ENCODE data around the gene ITGA1.
"Not testable (repeated sequence)": the region's sequence is repeated elsewhere in the genome, so short reads cannot be mapped to it uniquely, and the experiment has no call there.

ITGA1 gene

DNA sequence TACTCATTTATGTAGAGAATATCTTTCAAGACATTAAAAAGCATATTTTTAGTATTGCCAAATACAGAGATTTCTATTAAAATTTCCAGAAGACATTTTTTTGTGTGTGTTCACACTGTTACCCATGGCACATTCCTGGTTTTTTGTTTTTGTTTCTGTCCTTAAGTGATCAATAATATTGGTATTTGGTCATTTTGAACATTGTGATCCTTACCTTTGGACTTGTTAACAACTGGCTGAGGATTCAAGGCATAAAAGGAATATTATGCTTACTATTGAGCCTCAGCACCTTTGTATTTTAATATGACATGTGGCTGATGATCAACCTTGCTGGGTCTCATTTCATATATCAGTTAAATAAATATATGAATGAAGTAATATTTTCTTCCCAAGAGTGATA lies 41.9 kb downstream of the ITGA1 start:
- no peak for DNase-seq (ENCODE audit: low read depth in 3 of 3)

DNA sequence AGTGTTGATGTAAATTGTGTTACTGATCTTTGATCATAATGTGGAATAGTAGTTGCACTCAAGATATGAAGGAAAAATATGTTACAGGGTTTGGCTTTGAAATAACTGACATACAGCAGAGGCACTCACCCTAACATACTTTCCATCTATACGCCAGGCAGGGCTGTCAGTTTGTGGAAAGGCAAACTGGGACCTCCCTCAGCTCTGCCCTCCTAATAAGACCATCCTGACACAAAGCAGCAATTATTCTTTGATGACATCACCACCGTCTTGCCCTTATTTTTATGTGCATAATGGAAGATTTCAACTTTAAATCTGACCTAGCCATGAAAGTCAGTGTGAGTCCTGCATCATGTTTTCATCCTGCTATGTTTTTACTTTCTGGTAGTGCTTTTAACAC lies 42.9 kb downstream of the ITGA1 start:
- no peak for DNase-seq (ENCODE audit: low read depth in 3 of 3)

DNA sequence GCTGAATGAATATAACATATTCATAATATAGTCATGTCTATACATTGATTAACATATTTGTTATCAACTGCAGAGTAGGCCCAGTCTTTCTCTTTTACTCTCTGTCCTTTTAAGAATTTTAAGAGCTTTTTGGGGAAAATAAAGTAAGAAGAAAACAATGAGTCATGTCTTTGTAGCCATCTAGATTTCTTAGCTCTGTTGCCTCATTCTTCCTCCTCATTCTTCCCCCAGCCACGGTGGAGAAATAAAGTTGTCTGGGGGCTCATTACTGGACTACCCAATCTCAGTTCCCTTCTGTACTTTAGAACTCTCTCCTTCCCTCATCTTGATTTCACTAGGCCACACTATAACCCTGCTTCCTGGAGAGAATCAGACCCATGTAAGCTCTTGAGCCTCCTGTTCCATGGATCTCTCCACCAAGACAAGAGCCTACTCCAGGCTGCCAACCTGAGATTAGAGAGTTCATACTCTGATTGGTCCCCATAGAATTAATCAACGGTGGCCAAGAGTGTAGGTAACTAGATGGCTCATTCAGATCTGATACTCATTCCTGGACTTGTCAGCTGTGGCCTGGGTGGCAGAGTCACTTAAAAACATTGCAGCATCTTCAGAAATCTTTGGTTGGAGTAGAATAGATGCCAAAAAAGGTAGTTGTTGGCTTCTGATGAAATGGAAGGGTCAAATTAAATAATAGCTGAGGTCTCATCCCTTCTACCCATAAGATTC lies 44.2 kb downstream of the ITGA1 start:
- no peak for DNase-seq (ENCODE audit: low read depth in 3 of 3)

DNA sequence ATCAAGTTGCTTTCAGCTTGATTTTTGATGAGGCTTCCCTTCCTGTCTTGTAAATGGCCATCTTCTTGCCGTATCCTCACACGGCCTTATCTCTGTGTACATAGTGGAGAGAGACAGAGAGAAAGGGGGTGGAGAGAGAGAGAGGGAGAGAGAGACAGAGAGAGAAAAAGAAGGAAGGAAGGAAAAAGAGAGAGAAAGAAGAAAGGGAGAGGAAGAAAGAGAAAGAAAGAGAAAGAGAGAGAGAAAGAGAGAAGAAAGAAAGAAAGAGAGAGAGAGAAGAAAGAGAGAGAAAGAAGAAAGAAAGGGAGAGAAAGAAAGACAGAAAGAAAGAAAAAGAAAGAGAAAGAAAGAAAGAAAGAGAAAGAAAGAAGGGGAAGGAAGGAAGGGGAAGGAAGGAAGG lies 46.6 kb downstream of the ITGA1 start:
- DNase-seq (ENCODE audit: low read depth in 3 of 3) = no peak

DNA sequence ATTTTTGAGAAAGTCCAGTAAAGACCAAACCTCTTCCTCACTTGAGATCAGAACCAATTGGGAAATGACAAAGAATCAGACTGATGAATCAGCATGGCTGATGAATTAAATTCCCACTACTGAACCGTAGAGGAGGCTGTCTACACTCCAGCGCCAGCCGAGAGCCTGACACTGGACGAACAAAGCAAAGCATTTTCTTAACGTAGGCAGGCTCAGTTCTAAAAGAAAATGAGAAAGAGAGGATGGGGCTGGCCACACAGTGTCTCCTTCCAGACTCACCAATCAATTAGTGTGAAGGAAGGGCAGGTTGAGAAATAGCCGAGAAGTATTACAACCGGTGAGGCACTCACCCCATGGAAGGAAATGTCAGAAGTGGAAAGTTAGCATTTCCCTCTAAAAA lies 49.4 kb downstream of the ITGA1 start:
- no peak for DNase-seq (ENCODE audit: low read depth in 3 of 3)

DNA sequence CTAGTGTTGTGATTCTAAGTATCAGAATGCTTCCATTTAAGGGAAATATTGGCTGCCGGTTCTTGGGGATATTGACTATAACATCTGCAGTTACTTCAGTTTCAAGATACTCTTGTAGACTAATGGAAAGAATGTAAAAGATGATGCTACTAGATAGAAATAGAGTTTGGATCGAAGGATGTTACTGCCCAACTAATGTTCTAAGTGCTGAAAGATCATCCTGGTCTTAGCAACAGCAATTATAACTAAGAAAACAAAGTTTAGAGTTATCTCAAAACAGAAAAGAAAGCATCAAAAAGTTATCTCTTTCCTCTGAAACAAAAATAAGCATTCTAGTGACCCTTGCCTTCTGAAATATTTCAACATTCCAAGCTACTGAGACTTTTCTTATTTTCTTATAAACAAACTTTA lies 49.9 kb downstream of the ITGA1 start:
- no peak for DNase-seq (ENCODE audit: low read depth in 3 of 3)

DNA sequence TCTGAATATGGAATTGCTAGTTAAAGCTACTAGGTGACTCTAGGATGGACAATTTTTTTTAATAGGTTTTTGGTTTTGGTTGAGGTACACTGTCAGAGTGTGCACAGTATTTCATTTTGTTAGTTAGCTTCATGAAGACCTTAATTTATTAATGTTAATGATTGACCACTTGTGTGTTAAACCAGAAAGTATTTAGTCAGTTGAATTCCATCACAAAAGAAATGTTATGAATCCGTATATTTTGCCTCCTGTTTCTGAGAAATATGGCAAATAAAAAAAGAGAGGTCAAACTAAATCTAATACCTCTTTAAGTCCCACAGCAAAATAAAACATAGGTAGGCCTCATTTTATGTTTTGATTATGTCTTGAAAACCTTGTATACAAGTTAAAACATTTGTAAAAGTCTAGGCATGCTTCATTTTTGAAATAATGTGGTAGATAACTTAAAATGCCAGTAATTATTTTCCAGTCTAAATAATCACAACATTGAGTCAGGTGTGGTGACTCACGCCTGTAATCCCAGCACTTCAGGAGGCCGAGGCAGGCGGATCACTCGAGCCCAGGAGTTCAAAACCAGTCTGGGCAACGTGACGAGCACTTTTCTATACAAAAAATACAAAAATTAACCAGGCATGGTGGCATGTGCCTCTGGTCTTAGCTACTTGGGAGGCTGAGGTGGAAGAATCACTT lies 50.8 kb downstream of the ITGA1 start:
- no peak for DNase-seq (ENCODE audit: low read depth in 3 of 3)

DNA sequence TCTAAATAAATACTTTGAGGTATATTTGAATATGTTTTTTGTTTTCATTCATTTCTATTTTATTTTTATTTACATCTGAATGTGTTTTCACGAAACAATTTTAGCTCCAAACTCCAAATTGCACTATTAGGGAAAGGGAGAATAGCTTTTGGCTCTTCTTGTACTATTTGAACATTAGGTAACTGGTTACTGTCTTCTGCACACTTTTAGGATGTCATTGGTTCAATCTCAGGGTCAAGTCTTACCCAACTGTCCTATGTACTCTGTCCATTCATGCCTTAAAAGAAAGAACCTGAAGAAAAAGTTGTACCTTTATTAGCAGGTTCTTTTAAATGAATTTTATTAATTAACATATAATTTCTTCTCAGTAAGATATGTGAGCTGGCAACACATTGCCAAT lies 51.6 kb downstream of the ITGA1 start:
- no peak for DNase-seq (ENCODE audit: low read depth in 3 of 3)

DNA sequence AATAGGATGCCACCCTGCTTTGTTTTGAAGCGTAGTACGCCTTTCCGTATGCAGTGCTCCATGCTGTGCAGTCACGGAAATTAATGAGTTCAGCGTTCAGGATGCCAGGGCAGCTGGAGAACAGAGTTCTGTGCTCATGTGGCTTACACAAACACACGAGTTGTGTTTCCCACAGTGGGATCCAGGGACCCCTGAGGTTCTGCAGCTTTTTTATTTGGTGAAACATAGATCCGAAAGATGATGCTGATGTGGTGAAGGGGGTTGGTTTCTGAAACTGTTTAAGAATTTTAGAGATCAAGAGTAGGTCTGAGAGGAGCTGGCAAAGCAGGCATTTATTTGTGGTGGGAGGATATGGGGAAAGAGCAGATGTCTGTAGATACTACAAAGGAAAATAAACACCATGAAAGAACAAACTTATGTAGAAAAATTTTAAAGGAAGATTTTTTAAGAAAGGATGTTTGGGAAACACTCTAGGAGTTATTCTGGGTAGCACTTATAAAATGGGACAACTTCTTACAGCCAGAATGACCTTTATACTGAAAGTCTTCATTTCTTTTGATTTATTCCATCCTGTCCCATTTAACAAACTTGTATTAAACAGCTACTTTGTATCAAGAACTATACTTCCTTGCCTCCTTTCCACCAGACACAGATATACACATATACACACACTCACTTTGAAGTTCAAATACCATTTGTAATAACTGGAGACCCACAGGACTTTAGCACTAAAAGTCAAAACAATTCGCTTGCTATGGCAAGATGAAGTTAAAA lies 52.7 kb downstream of the ITGA1 start:
- DNase-seq (ENCODE audit: low read depth in 3 of 3) = no peak

DNA sequence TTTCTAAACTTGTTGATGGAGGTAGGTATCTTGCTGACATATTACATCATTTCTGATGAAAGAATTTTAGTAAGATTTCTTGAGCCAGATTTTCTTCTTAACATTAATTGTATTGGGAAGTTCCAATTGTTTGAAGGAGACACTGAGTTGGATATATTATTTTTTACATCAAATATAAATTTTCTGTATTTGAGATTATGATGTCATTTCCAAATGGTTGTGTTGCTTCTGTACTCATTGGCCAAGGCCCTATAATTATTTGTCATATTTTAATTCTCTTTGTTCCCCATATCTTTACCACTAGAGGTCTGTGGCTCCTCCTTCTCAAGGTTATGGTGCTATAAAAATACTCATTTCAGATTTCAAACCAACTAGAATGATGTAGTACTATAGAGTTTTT lies 53.4 kb downstream of the ITGA1 start:
- DNase-seq (ENCODE audit: low read depth in 3 of 3) = no peak

DNA sequence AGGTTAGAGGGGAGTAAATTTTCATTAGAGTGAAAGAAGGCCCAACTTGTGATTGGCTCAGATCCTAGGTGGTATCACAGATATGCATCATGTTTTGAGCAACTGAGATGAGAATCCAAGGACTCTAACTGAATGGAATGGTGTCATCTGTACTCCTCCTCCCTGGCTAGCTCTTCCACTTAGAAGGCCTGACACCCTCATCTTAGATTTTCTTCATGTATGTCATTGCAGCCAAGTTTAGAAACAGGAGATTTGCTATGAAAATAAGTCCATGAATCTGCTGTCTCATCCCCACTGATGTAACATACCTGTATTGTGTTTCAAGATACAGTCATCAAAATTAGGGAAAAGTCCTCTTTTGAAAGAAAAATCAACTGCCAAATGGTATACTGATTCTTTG lies 54.4 kb downstream of the ITGA1 start:
- DNase-seq (ENCODE audit: low read depth in 3 of 3) = no peak

DNA sequence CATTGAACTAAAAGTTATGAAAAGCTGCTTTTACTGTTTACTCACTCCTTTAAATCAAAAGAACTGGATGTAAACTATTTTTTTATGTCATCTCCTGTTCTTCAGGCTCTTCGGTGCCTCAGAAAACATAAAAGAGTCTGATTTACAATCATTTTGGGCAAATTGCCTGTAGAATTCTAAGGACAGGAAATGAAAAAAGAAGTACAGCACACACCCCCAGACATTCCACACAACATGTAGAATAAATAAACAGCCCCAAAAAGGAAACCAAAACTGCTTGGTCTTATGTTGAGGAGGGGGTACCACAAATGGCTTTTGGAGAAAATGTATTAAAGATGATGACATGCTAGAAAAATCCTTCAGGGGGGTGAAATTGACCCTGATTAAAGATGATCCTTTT lies 57.2 kb downstream of the ITGA1 start:
- no peak for DNase-seq (ENCODE audit: low read depth in 3 of 3)

DNA sequence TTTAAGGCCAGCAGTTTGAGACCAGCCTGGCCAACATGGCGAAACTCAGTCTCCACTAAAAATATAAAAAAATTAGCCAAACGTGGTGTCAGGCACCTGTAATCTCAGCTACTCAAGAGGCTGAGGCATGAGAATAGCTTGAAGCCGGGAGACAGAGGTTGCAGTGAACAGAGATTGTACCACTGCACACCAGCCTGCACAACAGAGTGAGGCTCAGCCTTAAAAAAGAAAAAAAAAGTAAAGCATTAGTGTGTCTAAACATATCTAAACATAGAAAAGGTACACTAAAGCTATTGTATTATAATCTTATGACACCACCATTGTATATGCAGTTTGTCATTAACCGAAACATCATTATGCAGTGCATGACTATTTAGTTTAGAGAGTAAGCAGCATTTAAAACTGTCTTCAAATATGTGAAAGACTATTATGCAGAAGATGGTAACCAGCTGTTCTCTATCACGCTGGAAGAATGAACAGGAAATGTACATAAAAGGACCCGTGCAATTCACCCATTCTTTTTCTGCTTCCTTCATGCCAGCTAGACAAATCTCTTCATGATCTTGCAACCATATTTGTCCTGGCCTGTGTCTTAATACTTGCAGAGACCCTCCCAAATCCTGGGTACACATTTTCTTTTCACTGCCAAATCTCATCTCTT lies 58.6 kb downstream of the ITGA1 start:
- DNase-seq (ENCODE audit: low read depth in 3 of 3) = no peak

DNA sequence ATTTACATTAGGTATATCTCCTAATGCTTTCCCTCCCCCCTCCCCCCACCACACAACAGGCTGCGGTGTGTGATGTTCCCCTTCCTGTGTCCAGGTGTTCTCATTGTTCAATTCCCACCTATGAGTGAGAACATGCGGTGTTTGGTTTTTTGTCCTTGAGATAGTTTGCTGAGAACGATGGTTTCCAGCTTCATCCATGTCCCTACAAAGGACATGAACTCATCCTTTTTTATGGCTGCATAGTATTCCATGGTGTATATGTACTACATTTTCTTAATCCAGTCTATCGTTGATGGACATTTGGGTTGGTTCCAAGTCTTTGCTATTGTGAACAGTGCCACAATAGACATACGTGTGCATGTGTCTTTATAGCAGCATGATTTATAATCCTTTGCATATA lies 61.0 kb downstream of the ITGA1 start:
- not testable (repeated sequence) for DNase-seq (ENCODE audit: low read depth in 3 of 3)

DNA sequence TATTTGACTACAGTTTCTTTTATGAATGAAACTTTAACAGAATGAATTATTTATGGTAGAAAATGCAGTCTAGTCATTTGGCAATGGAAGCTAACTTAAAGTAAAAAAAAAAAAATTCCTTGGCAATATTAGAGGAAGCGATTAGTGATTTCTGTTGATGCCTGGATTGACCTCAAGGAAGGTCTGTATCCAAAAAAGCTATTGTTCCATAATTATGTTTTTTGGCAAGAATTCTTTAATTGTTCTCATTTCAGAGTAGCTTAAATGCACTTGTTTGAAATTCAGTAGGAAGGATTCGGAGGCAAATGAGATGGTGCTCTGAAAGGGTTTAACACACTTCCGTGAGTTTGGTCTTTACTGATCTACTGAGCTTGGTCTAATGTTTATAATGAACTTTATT lies 61.8 kb downstream of the ITGA1 start:
- DNase-seq (ENCODE audit: low read depth in 3 of 3) = no peak

DNA sequence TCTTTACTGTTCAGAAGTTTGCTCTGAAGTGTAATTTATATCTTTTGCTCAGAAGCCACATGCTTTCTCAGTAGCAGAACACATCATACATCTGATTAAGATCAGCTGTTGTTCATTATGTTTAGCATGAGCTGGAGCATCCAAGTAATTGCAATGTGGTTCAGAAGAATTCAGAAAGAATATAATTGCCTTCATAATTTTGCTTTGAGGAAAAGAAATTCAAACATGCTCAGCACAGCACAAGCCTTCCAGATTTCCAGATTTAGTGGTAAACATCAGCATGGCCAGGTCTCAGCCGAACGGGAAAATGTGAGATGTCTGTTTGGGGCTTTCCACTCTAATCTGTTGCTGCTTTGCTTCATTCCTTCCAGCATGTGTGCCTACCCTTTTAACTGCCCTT lies 65.9 kb downstream of the ITGA1 start:
- DNase-seq (ENCODE audit: low read depth in 3 of 3) = no peak

DNA sequence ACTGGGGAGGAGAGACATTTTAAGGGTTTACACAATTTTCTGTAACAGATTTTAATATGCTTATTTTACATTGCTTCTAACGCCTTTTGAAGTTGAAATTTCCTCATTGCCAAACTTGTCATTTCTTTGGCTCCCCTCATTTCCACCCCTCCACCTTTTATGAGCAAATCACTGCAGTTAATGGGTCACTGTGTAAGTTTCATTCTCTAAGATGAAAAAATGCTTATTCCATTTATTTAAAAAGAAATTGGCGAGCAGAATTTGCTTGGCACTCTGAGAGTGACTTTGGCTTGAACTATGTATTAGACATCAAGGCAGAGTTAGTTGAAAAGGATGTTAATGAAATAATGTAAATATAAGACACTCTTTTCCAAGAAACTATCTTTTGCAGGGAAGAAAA lies 66.6 kb downstream of the ITGA1 start:
- no peak for DNase-seq (ENCODE audit: low read depth in 3 of 3)

DNA sequence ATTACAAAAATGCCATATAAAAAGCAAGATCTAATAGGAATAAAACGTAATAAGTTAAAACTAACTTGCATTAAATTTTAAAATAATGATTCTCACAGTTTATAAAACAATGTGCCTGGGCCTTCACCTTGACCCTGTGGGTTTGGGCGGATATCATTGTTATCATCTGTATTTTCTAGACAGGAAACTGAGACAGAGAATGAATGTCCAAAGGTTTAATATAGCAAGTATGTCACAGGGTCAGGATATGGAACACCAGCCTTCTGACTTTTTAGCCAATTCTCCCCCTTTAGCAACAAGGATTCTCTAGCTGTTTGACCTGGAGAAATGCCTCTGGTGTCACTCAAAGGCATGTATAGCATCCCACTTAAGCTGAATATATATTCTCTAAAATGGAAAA lies 67.2 kb downstream of the ITGA1 start:
- DNase-seq (ENCODE audit: low read depth in 3 of 3) = no peak

DNA sequence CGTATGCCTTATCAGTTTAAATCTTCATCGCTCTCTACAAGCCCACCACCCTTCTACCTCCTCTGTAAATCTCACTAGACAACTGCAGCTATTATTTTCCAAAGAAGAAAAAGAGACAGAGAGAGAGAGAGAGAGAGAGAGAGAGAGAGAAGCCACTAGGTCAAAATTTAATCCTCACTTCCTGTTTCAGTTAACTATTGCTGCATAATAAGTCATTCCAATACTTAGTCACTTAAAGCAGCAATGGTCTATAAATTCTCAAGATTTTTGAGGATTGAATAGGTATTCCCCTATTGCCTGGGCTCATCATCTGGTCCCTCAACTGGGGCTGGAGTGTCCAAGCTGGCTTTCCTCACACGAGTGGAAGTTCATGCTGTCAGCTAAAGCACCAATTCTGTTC lies 68.8 kb downstream of the ITGA1 start:
- DNase-seq (ENCODE audit: low read depth in 3 of 3) = no peak

DNA sequence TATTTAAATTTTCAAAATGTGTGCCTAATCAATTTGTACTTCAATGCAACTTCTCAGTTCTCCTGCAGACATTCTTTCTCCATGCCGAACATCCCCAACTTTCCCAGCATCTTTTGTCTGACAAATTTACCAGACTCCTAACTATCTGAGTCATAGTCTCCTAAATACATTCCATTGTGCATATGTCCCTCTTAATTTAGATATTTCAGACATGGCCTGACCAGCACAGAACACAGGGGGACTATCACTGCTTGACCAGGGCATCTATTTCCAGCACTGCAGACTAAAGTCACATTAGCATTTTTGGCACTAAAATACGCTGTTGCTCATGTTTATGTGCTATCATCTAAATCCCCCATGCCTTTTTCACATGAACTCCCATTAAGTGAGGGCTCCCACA lies 71.9 kb downstream of the ITGA1 start:
- DNase-seq (ENCODE audit: low read depth in 3 of 3) = no peak

DNA sequence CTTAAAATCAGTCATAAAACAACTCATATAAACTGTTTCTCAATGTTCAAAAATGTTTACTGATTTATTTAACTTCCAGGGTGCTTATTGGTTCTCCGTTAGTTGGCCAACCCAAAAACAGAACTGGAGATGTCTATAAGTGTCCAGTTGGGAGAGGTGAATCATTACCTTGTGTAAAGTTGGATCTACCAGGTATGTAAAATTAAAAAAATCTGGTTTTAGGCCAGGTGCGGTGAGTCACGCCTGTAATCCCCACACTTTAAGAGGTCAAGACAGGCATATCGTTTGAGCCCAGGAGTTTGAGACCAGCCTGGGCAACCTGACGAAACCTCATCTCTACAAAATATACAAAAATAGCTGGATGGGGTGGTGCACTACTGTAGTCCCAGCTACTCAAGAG lies 73.7 kb downstream of the ITGA1 start:
- DNase-seq (ENCODE audit: low read depth in 3 of 3) = no peak

DNA sequence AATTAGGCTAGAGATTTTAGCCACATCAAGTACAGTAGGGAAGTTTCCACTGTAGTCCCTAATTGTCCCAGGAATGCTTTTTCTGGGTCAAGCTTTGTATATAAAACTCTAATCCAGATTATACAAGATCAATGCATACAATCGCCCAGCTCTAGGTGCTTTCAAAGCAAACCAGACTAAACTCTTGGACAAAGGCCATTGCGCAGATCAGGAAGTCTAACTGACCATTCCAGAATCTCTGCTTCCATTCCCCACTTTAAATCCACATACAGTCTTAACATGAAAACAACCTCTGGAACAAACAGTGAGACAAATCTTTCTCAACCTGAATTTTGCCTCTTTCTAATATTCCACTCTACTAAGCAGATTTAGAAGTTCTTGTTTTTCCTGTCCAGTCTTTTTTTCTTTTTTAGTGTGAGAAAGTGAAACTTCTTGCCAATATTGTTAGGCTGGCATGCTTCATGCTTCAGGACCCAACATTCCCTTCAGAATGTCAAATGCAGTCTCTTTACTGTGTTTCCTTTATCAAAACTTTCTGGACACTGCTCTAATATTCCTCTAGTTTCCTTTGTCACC lies 76.1 kb downstream of the ITGA1 start:
- no peak for DNase-seq (ENCODE audit: low read depth in 3 of 3)

Measured in stimulated activated CD4-positive, alpha-beta T cell treated with anti-CD3 and anti-CD28 coated beads, TNF-alpha, amount 100 ng/mL, for 48 hours (primary cell).